ENCODE data around the gene MYOG. TPM values are rescaled to one million over a fixed set of nuclear protein-coding genes. Genes with fewer than 3 reads are reported as not detected.

The MYOG gene
- total RNA-seq, 5 donors from 2014 or later (not counting 1 experiment from before 2014, with no cell fraction given), result not detected

DNA sequence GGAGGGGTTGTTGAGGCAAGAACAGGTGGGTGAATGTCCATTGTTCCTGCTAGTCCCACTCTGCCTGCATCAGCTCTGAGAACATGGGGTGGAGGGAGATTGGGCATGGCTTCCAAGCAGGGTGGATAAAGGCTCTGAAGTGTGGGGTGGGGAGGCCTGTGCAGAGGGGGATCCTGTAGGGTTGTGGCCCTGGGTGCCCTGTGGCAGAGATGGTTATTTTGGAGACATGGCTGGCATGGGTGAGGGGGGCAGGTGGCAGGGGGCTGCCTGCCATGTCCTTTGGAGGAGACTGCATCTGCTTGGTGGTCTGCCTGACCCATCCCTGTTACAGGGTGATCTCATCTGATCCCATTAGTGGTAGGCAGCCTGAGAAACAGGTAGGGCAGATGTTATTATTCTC, 11.2 kb downstream of the MYOG start:
- peaks cover 47 to 52% of the 10 kb centered on the region in 2 donors for H3K27me3 Mint-ChIP-seq
- CTCF ChIA-PET, result no interaction called here
- ATAC-seq (replicated peaks in 1 of 4), result no peak

DNA sequence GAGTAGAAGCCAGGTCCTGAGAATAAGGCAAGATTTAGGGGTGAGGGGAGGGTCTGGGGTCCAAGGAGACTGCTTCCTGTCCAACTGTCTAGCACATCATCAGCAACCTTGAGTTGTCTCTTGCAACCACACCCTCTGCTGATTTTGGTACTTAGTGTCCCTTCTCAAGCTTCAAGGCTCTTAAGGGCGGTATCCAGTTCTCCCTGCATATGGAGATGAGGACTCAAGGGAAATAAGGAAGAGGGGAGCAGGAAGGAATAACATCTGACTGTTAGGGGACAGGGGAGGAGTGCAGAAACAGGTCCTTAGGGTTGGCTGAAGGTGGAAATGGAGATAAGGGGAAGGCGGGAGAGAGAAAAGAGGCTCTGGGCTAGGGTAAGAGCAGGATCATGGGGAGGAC, 12.3 kb downstream of the MYOG start:
- H3K4me3 ChIP-seq (ENCODE audit: control insufficient read depth in 1 of 2, extremely low read depth in 1 of 2, low read length in 1 of 2), result no peak overlapping the region
- no peak overlapping the region for H3K27ac ChIP-seq (ENCODE audit: low read length)
- ChIA-PET CTCF (no interaction called here), POLR2A (no interaction called here)
- ATAC-seq (replicated peaks in 1 of 4) (no peak), DNase-seq (no peak)
- Mint-ChIP-seq H3K4me1 (peaks cover 5 to 11% (median 6%) of the 10 kb centered on the region in 3 donors), H3K9me3 (no peaks in the 10 kb centered on the region), H3K27me3 (peaks cover 44 to 47% of the 10 kb centered on the region in 2 donors), H3K27ac (no peak overlapping the region), H3K4me3 (no peak overlapping the region), H3K36me3 (no peaks in the 10 kb centered on the region)
- H3K36me3 ChIP-seq (ENCODE audit: control insufficient read depth in 2 of 2, extremely low read depth in 1 of 2, insufficient read depth in 1 of 2, low read length in 1 of 2), result no peaks in the 10 kb centered on the region
- H3K9me3 ChIP-seq, result no peaks in the 10 kb centered on the region
- WGBS (ENCODE audit: insufficient coverage), result 94% methylated on average over 2 of the region's 2 CpGs
- H3K27me3 ChIP-seq (replicated peaks in 1 of 2; ENCODE audit: control insufficient read depth in 2 of 2, extremely low read depth in 1 of 2, insufficient read depth in 2 of 2, low read length in 1 of 2), result peaks cover 0 to 41% of the 10 kb centered on the region in 2 experiments
- H3K4me1 ChIP-seq (ENCODE audit: control insufficient read depth in 1 of 2, extremely low read depth in 1 of 2, insufficient read depth in 2 of 2, low read length in 2 of 2), result peaks cover 0 to 11% of the 10 kb centered on the region in 2 experiments

More for the DNA sequence above, 11.2 kb downstream of the MYOG start:
- H3K36me3 Mint-ChIP-seq, result no peaks in the 10 kb centered on the region
- Histone ChIP-seq H3K4me3 (ENCODE audit: control insufficient read depth in 1 of 2, extremely low read depth in 1 of 2, low read length in 1 of 2) (no peak overlapping the region), H3K27ac (ENCODE audit: low read length) (no peak overlapping the region), H3K4me1 (ENCODE audit: control insufficient read depth in 1 of 2, extremely low read depth in 1 of 2, insufficient read depth in 2 of 2, low read length in 2 of 2) (peaks cover 0 to 11% of the 10 kb centered on the region in 2 experiments), H3K27me3 (replicated peaks in 1 of 2; ENCODE audit: control insufficient read depth in 2 of 2, extremely low read depth in 1 of 2, insufficient read depth in 2 of 2, low read length in 1 of 2) (peaks cover 0 to 45% of the 10 kb centered on the region in 2 experiments), H3K9me3 (no peaks in the 10 kb centered on the region), H3K36me3 (ENCODE audit: control insufficient read depth in 2 of 2, extremely low read depth in 1 of 2, insufficient read depth in 1 of 2, low read length in 1 of 2) (no peaks in the 10 kb centered on the region)
- no peak for DNase-seq
- H3K4me3 Mint-ChIP-seq, result peak overlapping the region in 1 of 3 donors; percentile 76
- H3K4me1 Mint-ChIP-seq, result peaks cover 5 to 11% (median 6%) of the 10 kb centered on the region in 3 donors
- H3K27ac Mint-ChIP-seq, result no peak overlapping the region
- H3K9me3 Mint-ChIP-seq, result no peaks in the 10 kb centered on the region
- POLR2A ChIA-PET, result no interaction called here

DNA sequence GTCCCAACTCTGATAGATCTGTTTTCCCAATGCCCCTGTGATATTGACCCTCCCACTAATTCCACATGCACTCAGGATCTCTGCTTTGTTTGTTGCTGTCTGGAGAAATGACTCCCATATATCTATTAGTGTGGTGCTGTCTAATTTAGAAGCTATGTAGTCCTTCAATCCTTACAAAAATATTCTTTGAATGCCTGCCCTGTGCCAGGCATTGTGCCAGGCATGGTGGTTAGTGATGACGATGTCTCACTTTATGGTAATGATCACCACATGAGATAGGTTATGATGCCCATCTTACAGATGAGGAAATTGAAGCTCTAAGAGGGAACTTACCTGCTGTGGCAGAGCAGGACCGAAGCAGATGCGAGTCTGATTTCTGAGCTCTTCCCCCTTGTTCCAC, 12.9 kb downstream of the MYOG start:
- H3K36me3 ChIP-seq (ENCODE audit: control insufficient read depth in 2 of 2, extremely low read depth in 1 of 2, insufficient read depth in 1 of 2, low read length in 1 of 2), result no peaks in the 10 kb centered on the region
- Mint-ChIP-seq H3K27me3 (peaks cover 40 to 43% of the 10 kb centered on the region in 2 donors), H3K4me3 (no peak overlapping the region), H3K4me1 (peaks cover 5 to 11% (median 6%) of the 10 kb centered on the region in 3 donors), H3K36me3 (no peaks in the 10 kb centered on the region), H3K9me3 (no peaks in the 10 kb centered on the region), H3K27ac (no peak overlapping the region)
- 80% methylated on average over 3 of the region's 3 CpGs for WGBS (ENCODE audit: insufficient coverage)
- no peak overlapping the region for H3K27ac ChIP-seq (ENCODE audit: low read length)
- H3K4me3 ChIP-seq (ENCODE audit: control insufficient read depth in 1 of 2, extremely low read depth in 1 of 2, low read length in 1 of 2), result no peak overlapping the region
- DNase-seq (no peak), ATAC-seq (replicated peaks in 1 of 4) (no peak)
- ChIA-PET POLR2A (interaction anchor here in 1 of 2 donors (0.5 kb wide), 1 partner anchor 687 kb away, joined by 3 read pairs; no protein-coding TSS in a partner anchor), CTCF (no interaction called here)
- H3K27me3 ChIP-seq (replicated peaks in 1 of 2; ENCODE audit: control insufficient read depth in 2 of 2, extremely low read depth in 1 of 2, insufficient read depth in 2 of 2, low read length in 1 of 2), result peaks cover 0 to 37% of the 10 kb centered on the region in 2 experiments
- peaks cover 0 to 11% of the 10 kb centered on the region in 2 experiments for H3K4me1 ChIP-seq (ENCODE audit: control insufficient read depth in 1 of 2, extremely low read depth in 1 of 2, insufficient read depth in 2 of 2, low read length in 2 of 2)
- H3K9me3 ChIP-seq, result no peaks in the 10 kb centered on the region

DNA sequence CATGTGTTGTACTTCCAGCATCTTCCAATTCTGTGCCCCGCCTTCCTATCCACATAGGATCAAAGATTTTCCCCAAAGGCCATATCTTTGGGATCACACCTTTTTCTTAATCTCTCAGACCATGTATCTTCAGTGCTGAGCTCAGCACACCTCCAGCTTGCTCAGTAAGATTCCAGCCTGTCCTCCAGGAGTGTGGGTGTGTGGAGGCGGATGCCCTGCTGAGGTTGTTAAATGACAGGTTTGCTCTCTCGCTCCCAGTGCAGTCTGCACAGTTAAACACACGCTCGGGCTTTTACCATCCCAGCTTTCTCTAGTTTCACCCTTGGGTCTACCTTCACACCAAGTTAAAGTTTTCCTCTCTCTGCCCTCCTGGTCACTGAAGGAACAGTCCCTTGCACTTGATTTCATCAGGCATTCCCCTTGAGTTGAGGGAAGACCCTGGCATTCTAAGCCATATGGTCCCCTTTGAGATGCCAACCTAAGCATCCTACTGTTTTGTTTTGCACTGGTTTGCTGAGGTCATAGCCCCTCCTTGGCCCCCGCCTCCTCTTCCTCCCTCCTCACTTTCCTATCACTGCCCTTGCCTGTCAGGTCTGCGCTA, 13.7 kb downstream of the MYOG start:
- H3K27me3 Mint-ChIP-seq, result peaks cover 32 to 35% of the 10 kb centered on the region in 2 donors
- Histone ChIP-seq H3K9me3 (no peaks in the 10 kb centered on the region), H3K4me3 (ENCODE audit: control insufficient read depth in 1 of 2, extremely low read depth in 1 of 2, low read length in 1 of 2) (no peak overlapping the region), H3K27me3 (replicated peaks in 1 of 2; ENCODE audit: control insufficient read depth in 2 of 2, extremely low read depth in 1 of 2, insufficient read depth in 2 of 2, low read length in 1 of 2) (peaks cover 0 to 30% of the 10 kb centered on the region in 2 experiments), H3K36me3 (ENCODE audit: control insufficient read depth in 2 of 2, extremely low read depth in 1 of 2, insufficient read depth in 1 of 2, low read length in 1 of 2) (no peaks in the 10 kb centered on the region), H3K4me1 (ENCODE audit: control insufficient read depth in 1 of 2, extremely low read depth in 1 of 2, insufficient read depth in 2 of 2, low read length in 2 of 2) (peaks cover 0 to 11% of the 10 kb centered on the region in 2 experiments), H3K27ac (ENCODE audit: low read length) (no peak overlapping the region)
- no peaks in the 10 kb centered on the region for H3K9me3 Mint-ChIP-seq
- no peak overlapping the region for H3K27ac Mint-ChIP-seq
- DNase-seq, result no peak
- peaks cover 5 to 11% (median 6%) of the 10 kb centered on the region in 3 donors for H3K4me1 Mint-ChIP-seq
- ChIA-PET POLR2A (no interaction called here), CTCF (no interaction called here)
- WGBS (ENCODE audit: insufficient coverage), result 79% methylated on average over 2 of the region's 7 CpGs
- H3K36me3 Mint-ChIP-seq, result no peaks in the 10 kb centered on the region
- no peak overlapping the region for H3K4me3 Mint-ChIP-seq
- no peak for ATAC-seq (replicated peaks in 1 of 4)

DNA sequence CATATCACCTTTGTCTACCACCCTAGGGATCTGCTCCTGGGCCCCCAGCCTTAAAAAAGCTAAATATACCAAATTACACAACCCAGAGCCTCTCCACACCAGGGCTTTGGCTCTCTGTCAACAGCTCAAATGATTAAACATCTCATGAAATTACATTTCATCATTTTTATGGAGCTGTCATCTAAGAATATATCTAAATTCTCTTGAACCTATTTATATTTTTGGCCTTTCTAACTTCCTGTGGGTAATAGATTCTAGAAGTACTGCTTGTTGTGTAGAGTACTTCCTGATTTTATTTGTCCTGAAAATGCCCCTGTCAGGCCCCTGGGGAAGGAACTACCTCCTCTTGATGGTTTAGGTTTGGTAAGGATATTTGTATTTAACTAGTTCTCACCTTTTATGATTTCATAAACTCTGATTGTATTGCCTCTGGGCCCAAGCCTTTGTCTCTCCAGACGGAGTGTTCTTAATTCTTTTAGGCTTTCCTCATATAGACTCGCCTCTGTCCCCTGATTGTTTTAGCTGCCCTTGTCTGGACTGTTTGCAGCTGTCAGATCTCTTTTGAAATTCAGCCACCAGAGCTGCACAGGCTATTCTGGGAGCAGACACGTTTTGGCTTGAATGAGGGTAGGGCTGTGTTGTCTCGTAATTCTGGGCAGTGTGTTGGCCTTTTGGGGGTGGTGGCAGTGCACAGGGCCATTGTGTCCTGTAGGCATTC, 16.6 kb downstream of the MYOG start:
- H3K4me1 ChIP-seq (ENCODE audit: control insufficient read depth in 1 of 2, extremely low read depth in 1 of 2, insufficient read depth in 2 of 2, low read length in 2 of 2), result no peaks in the 10 kb centered on the region
- ATAC-seq (replicated peaks in 1 of 4) (no peak), DNase-seq (no peak)
- no peak overlapping the region for H3K27ac Mint-ChIP-seq
- H3K9me3 ChIP-seq, result no peaks in the 10 kb centered on the region
- no peak overlapping the region for H3K27ac ChIP-seq (ENCODE audit: low read length)
- CTCF ChIA-PET, result no interaction called here
- H3K36me3 ChIP-seq (ENCODE audit: control insufficient read depth in 2 of 2, extremely low read depth in 1 of 2, insufficient read depth in 1 of 2, low read length in 1 of 2), result no peaks in the 10 kb centered on the region
- no peak overlapping the region for H3K4me3 ChIP-seq (ENCODE audit: control insufficient read depth in 1 of 2, extremely low read depth in 1 of 2, low read length in 1 of 2)
- no peaks in the 10 kb centered on the region for H3K36me3 Mint-ChIP-seq
- 67% methylated on average over 1 of the region's 4 CpGs for WGBS (ENCODE audit: insufficient coverage)
- no peaks in the 10 kb centered on the region for H3K9me3 Mint-ChIP-seq
- H3K27me3 ChIP-seq (replicated peaks in 1 of 2; ENCODE audit: control insufficient read depth in 2 of 2, extremely low read depth in 1 of 2, insufficient read depth in 2 of 2, low read length in 1 of 2), result peaks cover 0 to 3% of the 10 kb centered on the region in 2 experiments
- peaks cover 15 to 16% of the 10 kb centered on the region in 2 donors for H3K27me3 Mint-ChIP-seq
- no peak overlapping the region for H3K4me3 Mint-ChIP-seq
- H3K4me1 Mint-ChIP-seq, result no peaks in the 10 kb centered on the region
- POLR2A ChIA-PET, result no interaction called here

DNA sequence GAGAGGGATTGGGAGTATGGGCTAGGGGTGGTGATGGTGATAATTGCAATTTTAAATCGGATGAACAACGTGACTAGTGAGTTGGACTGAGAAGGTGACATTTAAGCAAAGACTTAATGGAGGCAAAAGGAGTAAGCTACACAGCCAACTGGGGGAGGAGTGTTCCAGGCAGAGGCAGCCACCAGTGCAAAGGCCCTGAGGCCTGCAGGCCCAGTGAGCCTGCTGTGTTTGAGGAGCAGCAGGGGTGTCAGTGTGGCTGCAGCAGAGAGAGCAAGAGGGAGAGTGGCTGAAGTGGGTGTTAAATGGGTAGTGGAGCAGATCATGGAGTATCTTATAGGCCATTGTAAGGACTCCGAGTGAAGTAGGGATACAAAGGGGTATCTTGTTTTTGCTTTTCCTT, 18.8 kb downstream of the MYOG start:
- peaks cover 0 to 2% (median 0%) of the 10 kb centered on the region in 3 donors for H3K4me1 Mint-ChIP-seq
- no peaks in the 10 kb centered on the region for H3K9me3 Mint-ChIP-seq
- ChIA-PET CTCF (no interaction called here), POLR2A (no interaction called here)
- Histone ChIP-seq H3K27ac (ENCODE audit: low read length) (no peak overlapping the region), H3K36me3 (ENCODE audit: control insufficient read depth in 2 of 2, extremely low read depth in 1 of 2, insufficient read depth in 1 of 2, low read length in 1 of 2) (no peaks in the 10 kb centered on the region), H3K4me3 (ENCODE audit: control insufficient read depth in 1 of 2, extremely low read depth in 1 of 2, low read length in 1 of 2) (no peak overlapping the region), H3K4me1 (ENCODE audit: control insufficient read depth in 1 of 2, extremely low read depth in 1 of 2, insufficient read depth in 2 of 2, low read length in 2 of 2) (no peaks in the 10 kb centered on the region), H3K27me3 (replicated peaks in 1 of 2; ENCODE audit: control insufficient read depth in 2 of 2, extremely low read depth in 1 of 2, insufficient read depth in 2 of 2, low read length in 1 of 2) (no peaks in the 10 kb centered on the region), H3K9me3 (no peaks in the 10 kb centered on the region)
- no peak for ATAC-seq (replicated peaks in 1 of 4)
- no peak for DNase-seq
- peaks cover 0 to 1% of the 10 kb centered on the region in 2 donors for H3K27me3 Mint-ChIP-seq
- H3K27ac Mint-ChIP-seq, result no peak overlapping the region
- no peak overlapping the region for H3K4me3 Mint-ChIP-seq
- H3K36me3 Mint-ChIP-seq, result no peaks in the 10 kb centered on the region
- 100% methylated on average over 2 of the region's 3 CpGs for WGBS (ENCODE audit: insufficient coverage)

Data from T-cell (primary cell).